ENCODE measurements around the gene UCP3. TPM values are rescaled to one million over a fixed set of nuclear protein-coding genes. Genes with fewer than 3 reads are reported as not detected.

Gene UCP3
- polyA plus RNA-seq, 3 donors, result 1.6 to 5.9 (median 5.4) TPM

DNA sequence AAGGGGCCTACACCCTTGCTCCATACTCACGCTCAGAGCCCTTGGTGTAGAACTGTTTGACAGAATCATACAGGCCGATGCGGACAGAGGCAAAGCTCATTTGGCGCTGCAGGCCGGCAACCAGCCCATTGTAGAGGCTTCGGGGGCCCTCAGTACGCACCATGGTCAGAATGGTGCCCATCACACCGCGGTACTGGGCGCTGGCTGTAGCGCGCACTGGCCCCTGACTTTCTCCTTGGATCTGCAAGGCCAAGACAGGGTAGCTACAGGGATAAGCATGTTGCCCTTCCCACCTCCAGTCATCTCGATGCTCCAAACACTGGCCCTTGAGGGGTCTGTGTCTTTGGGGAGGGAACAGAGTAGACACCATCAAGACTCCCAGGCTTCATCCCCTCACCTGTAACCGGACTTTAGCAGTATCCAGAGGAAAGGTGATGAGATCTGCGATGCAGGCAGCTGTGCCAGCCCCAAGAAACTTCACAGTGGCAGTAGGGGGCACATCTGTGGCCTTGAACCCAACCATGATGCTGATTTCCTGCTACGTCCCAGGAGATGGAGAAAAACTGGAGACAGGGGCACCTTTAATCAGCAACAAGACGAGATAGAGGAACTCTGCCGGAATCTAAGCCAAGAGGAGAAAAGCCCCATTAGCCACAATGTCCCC lies 30.9 kb downstream of the UCP3 start:
- no peak for DNase-seq

DNA sequence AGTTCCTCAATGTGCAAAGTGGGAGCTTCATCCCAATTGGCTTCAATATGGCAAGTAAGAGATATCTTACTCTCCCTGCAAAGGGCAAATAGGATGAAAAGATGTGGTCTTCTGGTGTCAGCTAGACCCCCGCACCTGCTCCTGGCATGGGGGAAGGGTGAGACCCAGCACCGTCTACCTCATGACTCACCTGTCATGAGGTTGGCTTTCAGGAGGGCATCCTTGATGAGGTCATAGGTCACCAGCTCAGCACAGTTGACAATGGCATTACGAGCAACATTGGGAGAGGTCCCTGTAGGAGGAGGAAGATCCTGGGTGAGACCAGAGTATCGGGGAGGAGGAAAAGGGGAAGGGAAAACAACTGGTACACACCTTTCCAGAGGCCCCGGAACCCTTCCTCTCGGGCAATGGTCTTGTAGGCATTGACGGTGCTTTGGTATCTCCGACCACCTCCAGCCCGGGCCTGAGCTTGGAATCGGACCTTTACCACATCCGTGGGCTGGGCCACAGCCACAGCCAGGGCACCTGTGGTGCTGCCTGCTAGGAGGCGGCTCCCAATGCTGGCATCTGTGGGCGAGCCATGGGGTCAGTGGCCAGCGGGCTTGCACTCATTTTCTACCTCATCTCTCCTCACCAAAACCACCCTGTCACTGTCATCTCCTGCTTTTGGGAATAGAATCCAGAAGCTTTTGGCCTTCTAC lies 32.3 kb downstream of the UCP3 start:
- no peak for DNase-seq

DNA sequence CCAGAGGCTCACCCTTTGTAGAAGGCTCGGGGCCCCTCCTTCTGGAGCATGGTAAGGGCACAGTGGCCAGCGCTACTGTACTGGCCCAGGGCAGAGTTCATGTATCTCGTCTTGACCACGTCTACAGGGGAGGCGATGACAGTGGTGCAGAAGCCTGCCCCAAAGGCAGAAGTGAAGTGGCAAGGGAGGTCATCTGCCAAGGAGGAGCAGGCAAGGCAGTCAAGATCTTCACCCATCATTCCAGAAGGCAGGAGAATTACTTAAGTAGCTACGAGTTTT lies 33.5 kb downstream of the UCP3 start:
- no peak for DNase-seq

DNA sequence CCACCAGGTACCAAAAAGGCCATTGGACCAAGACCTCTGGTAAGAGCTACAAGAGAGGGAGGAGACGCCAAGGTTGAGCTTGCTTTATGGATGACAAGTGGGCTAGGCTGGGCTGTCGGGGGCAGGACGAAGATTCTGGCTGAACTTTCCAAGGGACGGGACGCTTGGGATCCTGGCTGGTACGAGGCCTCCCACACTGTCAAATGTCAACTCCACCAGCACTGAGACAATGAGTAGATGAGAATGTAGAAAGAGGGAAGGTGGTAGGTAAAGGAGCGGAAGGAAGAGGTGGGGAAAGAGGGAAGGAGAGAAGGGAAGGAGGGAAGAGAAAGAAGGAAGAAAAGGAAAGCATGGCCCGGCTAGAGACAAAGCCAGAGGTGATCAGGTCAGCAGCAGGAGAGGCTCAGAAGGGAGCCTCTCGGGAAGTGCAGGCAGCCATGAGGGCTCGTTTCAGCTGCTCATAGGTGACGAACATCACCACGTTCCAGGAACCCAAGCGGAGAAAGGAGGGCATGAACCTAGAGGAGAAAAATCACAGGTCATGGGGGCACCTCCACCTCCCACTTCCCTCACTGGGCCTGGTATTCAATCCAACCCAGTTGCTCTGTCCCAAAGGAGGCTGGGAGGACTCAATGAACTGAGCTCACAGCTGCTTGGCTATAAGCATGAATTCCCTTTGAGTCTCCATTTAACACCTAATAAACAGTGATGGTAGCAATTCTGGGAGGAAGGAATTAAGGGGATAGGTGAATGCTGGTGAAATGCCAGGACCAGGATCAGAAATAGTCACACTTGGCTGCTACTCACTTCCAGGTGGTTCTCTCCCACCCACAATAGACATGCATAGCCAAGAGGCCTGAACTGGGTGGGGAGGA lies 34.0 kb downstream of the UCP3 start:
- DNase-seq, result no peak

DNA sequence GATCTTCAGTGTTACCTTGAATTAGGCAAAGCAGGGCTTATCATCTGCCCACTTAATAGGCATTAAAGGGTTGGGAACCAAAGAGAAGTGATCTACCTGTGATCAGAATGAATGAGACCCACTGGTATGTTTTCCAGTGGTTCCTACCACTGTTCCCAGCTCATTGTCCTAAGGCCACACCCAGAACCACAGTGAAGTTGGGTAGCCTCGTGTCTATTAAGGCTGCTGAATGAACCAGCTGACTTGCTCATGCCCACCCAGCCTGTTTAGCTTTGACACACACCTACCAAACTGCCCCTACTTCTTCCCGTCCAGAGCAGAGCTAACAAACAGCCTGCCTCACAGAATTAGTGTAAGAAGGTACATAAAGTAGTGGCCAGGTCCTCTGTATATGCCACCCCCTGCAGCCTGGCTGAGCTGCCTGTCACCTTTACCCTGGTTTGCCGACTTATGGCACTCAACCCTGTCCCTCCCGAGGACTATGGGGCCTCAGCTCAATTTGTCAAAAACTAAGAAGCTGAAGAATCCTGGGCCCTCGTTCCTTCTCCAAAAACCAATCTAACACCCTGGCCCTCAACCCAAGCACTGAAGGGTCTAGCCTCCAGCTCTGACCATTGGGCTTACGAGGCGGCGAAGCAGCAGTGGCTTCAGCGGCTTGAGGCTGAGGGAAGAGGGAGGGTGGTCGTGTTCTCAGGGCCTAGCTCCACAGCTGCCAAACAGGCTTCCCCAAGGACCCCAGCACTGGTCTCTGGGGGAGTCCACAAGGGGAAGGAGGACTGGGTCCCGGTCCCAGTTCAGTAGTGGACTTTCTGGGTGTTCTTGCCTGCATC lies 36.0 kb downstream of the UCP3 start:
- DNase-seq, result no peak

DNA sequence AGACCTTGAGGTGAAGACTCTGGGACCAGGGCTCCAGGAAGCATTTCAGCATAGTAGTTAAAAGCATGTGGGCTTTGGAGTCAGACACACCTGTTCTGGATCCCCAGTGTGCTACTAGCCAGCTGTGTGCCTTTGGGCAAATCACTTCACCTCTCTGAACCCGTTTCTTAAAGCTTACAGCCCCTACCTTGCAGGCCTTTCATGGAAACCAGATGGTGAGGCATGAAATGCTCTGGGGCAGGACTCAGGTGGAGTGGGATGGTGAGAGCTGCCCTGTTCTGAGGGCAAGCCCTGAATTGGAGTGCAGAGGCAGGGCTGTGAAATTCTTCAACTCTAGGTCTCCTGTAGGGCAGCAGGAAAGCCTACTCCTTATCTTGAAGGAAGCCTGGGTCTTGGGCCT lies 36.7 kb downstream of the UCP3 start:
- DNase-seq, result no peak

DNA sequence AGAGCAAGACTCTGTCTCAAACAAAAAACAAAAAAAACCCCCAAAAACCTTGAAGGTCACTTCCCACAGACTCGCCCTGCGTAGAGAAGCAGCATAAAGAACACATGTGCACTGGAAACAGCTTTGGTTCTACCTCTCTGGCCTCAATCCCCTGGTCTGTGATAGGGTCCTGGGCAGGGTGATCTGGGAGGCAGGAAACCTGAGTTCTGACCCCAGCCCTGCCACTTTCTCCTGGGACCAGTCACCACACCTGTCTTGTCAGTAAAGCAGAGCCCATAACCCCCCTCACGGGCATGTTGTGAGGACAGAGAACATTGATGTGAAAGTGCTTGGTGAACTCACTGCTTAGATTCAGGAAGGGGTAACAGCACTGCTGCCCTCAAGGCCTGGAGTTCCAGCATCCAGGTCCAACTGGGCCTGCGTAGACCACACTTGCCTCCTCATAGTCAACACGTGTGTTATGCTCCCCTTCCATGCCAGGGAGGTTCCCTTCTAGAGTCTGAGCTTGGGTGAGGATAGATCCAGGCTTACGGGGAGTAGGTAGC lies 37.6 kb downstream of the UCP3 start:
- DNase-seq, result no peak

DNA sequence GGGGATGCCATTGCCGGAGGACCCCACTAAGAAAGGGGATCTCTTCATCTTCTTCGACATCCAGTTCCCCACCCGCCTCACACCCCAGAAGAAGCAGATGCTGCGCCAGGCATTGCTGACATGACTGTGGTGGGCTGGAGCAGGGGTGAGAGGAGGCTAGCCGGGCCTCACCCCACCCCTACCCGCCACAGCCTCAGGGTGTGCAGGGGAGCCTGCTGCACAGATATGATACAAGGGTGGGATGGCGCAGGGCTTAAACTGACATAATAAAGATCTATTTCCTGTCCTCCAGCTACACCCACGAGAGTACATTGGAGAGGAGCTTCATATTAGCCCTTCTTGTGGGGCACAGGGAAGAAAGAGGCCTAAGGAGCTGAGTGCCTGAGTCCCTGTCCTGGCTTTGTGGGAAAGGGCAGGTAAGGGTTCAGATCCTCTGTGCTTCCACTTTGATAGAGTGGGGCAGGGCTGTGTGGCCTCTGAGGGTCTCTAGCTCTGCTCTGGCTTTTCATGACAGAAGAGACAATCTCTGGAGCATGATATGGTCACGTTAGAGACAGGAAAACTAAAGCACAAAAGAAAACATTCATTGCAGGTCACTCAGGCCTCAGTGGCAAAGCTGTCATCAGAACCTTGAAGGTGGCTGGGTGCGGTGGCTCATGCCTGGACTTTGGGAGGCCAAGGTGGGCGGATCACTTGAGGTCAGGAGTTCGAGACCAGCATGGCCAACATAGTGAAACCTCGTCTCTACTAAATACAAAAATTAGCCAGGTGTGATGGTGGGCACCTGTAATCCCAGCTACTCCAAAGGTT lies 38.7 kb downstream of the UCP3 start:
- no peak for DNase-seq

DNA sequence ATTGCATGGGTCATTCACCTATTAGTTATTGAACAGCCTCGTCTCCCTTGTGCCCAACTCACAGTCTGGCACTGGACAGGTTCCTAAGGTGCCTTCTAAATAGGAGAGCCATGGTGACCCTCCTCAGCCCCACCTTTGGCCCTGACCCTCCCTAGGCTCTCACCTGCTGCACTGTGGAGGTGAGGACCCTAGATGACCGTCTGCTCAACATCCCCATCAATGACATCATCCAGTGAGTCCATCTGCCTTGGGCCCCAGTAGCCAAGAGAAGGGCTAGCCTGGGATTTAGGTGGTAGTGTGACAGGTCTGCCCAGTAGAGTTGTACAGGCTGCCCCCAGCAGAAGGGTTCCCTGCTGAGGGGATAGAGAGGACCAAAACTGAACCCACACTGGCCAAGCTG lies 39.8 kb downstream of the UCP3 start:
- DNase-seq, result no peak

DNA sequence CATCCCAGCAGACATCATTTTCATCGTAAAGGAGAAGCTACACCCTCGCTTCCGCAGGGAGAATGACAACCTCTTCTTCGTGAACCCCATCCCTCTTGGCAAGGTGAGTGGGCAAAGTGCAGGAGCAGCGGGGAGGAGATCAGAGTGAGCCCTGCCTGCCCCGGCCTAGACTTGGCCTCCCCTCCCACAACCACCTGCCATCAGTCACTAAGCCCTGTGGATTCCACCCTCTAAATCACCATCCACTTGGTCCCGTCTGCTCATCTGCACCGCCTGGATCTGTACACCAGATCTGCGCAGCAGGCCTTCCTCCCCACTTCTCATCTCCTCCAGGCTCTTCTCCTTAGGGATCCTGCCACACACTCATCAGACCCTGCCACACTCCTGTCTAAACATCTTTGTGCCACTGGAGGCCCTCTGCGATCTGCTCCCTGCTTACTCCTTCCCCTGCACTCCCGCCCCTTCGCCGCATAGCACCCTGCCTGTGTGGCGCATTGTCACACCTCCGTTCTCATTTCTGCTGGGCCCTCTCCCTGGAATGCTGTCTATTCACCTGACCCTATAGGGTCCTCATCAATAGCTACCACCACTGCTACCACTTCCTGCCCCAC lies 40.4 kb downstream of the UCP3 start:
- no peak for DNase-seq

DNA sequence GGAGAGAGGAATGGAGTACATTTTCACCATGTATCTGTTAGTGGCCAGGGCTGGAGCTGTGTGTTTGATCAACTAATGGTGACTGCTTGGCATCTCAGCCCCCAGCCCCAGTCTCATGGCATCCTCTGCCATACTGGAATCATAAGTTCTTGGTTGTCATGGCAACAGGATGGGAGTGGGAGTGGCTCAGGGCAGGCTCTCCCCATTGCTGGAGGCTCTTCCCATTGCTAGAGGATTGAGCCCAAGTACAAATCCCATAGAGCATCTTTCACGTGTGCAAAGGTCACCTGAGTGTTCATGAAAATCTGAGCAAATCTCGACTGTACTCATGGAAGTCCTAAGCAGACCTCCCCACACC lies 43.1 kb downstream of the UCP3 start:
- no peak for DNase-seq

DNA sequence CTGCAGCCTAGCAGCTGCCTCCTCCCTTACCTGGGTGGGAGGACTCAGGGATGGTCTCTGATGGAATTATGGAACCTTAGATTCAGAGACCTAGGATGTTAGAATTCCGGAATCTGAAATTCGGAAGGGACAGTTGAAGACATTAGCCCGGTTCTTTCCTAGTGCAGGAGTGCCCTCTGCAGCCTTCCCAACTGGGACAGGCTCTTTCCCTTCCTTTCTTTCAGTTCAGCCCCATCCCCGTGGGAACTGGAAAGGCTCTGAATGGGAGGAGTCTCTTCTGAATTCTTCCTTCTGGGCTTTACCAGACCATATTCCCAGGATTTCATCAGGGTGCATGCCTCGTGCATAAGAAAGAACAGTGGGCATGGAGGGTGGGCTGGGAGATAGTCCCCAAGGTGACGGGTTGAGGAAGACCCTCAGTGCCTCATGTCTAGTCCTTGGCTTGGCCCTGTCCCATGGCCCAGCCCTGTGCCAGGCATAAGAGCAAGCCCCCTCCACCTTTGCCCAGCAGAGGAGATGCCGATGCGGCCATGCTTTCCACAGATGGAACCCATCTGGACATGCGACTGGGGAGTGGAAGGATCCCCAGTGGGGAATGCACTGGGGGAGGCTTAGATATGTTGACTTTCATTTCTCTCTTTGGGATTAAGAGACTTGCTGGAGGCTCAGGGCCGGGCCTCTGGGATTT lies 43.7 kb downstream of the UCP3 start:
- no peak for DNase-seq

DNA sequence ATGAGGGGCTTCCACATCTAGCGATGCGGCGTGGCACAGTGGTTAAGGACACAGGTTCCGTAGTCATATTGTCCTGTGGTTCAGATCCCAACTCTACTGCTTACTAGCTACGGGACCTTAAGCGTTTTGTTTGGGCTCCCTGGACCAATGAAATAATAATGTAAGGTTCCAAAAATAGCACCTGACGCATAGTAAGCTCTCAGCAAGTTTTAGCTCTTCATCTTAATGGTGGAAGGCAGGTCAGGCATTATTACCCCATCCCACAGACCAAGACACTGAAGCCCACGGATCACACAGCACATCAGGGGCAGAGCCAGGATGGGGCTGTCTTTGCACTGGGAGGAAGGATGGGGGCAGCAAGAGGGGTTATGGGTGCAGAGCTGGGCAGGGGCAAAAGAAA lies 45.0 kb downstream of the UCP3 start:
- no peak for DNase-seq

DNA sequence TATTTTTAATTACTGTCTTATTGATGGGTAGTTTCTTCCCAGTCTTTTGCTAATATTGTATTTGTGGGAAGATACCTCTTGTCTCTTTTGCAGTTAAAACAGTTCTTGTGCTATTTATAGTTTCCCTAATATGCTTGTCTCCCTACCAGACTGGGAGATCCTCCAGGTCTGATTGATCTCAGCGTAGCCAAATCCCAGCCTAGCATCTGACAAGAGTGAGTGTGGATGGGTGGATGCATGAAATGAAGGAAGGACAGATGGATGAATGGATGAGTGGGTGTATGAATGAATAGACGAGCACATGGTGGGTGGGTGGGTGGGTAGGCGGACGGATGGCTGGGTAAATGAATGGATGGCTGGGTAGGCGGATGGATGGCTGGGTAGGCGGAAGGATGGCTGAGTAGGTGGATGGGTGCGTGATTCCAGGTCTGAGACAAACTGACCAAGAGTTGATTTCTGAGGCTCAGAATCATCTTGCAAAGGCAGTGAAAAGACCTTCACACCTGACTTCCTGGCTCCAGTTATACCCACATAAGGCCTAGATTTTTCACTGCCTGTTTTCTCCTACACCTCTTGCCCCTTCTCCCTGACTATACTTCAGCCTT lies 46.7 kb downstream of the UCP3 start:
- DNase-seq, result no peak

DNA sequence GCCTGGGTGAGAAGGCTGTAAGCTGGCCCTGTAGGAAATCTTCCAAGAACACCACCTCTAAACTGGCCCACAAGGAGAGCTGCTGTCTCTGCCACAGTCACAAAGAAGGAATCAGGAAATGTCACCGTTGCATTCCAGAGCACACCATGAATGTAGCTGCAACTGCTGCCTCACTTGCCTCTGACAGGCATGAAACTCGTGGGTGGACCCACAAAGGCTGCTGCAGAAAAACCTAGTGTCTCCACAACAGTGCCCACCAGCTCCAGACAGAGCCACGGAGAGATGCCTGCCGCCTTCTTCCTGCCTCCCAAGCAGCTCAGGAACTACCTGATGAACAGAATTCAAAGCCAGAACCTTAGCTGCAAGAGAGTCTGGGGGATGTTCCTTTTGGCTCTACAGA lies 47.6 kb downstream of the UCP3 start:
- no peak for DNase-seq

DNA sequence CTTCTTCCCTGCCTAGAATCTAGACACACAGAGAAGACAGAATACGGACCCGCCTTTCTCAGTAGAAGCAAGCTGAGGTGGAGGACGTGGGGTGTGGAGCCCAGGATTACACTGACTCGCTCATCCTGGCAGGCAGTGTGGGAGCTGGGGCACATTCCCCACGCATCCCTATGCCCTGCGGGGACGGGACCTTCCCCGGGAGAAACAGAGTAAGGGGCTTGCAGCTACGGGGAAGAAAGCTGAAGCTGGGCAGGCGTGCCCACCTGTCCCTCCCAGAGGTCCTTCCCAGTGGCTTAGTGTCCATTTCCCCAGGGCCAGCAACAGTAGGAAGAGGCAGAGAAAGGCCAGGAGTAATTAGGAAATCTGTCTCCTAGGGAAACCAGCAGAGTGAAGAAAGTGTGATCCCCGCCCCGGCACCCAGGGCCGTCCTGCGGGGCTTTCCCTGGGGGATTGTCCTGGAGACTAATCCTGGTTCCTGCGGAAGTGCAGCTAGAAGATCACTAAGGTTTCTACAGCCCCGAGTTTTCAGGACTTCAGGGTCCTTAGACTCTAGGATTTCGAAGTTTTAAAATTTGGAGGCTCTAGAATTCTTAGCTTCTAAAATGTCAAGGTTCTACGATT lies 50.3 kb downstream of the UCP3 start:
- no peak for DNase-seq

DNA sequence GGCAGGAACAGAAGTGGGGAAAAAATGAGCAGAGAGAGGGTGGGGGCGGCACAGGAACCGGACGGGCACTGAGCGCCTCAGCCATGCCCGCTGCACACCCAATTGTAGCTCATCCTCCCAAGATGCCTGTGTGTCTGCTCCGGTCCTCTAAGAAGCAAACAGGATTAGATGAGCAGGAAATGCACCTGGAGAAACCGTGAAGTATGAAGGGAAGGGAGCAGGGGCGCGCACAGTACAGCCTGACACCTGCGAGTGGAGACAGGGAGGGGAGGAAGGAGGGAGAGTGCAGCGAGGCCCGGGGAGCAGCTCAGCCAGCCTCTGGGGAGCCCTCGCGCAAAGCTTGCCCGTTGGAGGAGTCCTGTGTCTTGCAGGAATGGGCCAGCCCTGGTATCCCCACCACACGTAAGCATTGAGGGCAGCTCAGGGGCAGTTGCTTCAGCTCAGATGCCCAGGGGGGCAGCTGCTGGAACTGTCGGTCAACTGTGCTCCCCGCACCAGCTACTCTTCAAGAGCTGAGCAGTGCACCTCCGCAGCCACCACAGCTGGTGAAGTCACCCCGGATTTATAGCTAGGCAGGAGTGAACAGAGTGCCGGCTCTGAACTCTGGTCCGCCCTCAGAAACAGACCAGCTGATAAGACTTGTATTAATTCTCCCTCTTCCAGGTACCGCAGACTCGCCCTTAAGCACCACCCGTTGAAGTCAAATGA lies 51.1 kb downstream of the UCP3 start:
- no peak for DNase-seq

DNA sequence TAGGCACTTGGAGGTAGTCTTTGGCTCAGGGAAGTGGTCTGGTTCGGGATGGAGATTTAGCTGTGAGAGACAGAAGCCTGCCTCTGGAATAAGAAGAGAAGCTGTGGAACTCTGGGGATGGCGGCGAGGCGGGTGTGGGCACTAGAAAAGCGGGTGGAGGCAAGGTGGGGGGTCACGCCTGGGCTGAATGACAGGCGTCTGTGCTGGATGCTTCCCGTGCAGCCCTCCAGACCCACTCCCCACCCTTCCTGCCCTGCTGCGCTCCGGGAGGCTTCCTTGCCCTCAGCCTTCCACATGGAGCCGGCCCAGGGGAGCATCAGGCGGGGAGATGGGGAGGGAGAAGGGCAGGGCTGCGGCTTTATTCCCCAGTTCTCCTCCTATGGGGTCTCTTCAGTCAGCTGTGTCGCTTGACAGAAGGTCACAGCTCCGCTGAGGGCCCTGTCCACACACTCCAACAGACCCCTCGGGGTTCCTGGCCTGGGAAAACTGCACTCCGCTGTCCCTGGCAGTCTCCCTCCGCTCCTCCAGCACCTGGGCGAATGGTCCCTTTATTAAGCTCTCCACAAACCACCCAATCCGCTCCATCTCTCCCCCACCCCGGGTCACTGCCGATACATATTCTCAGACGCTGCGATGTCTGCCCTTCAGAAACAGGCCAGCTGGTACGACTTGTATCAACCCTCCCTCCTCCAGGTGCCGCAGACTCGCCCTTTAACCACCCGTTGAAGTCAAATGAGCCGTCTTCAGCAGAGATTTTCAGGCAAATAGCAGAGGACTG lies 51.8 kb downstream of the UCP3 start:
- DNase-seq, result no peak
